ENCODE results near the gene LTB.
A peak's percentile ranks its signal among the peaks of the same experiment; 100 is the strongest.

LTB gene

GRCh38 chr6:31569861-31570536 is 12.2 kb downstream of the LTB start:
- no peak for TF ChIP-seq CTCF (conservative IDR thresholded peaks at IDR 0.05; ENCODE audit: low read depth, low read length)
- no peak overlapping the region for H3K4me3 ChIP-seq (ENCODE audit: low read depth, low read length)
- no peak for DNase-seq (ENCODE audit: low read depth)

- no peak for DNase-seq (ENCODE audit: low read depth)
- TF ChIP-seq CTCF (conservative IDR thresholded peaks at IDR 0.05; ENCODE audit: low read depth, low read length), result no peak
- no peak overlapping the region for H3K4me3 ChIP-seq (ENCODE audit: low read depth, low read length)
Measured at GRCh38 chr6:31568537-31568961, 13.7 kb downstream of the LTB start.

DNA sequence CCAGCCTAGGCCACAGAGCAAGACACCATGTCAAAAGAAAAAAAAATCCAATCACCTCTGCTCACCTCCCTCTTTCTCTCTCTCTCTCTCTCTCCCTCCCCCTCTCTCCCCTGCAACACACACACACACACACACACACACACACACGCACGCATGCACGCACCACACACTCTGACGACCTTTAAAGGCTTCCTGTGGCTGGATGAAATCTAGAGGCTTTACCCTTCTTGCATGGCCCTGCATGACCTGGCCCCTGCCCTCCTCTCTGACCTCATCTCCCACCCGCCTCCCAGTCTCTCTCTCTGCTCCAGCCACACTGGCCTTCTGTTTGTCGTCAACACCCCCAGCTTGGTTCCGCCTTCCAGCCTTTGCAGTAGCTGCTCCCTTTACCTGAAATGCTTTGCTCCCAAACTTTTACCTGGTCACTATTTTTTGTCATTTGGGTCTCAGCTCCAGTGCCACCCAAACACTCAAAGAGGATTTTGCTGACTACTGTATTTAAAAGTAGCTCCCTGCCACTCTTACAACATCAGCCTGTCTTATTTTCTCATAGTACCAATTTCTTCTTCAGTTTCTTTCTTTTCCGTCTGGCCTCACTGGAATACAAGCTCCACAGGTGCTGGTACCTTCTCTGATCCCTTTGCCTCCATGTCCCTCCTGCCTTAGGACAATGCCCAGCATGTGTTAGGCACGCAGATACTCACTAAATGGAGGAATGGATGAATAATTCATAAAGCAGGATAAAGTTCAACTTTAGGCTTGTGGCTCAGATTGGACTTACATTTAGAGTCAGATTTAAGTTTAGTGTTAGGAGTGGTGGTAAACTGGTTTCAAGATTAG is 14.5 kb downstream of the LTB start:
- no peak overlapping the region for H3K4me3 ChIP-seq (ENCODE audit: low read depth, low read length)
- TF ChIP-seq CTCF (conservative IDR thresholded peaks at IDR 0.05; ENCODE audit: low read depth, low read length), result no peak
- DNase-seq (ENCODE audit: low read depth), result no peak

- no peak for DNase-seq (ENCODE audit: low read depth)
- no peak overlapping the region for H3K4me3 ChIP-seq (ENCODE audit: low read depth, low read length)
Measured at GRCh38 chr6:31560697-31561058, 21.5 kb downstream of the LTB start.

DNA sequence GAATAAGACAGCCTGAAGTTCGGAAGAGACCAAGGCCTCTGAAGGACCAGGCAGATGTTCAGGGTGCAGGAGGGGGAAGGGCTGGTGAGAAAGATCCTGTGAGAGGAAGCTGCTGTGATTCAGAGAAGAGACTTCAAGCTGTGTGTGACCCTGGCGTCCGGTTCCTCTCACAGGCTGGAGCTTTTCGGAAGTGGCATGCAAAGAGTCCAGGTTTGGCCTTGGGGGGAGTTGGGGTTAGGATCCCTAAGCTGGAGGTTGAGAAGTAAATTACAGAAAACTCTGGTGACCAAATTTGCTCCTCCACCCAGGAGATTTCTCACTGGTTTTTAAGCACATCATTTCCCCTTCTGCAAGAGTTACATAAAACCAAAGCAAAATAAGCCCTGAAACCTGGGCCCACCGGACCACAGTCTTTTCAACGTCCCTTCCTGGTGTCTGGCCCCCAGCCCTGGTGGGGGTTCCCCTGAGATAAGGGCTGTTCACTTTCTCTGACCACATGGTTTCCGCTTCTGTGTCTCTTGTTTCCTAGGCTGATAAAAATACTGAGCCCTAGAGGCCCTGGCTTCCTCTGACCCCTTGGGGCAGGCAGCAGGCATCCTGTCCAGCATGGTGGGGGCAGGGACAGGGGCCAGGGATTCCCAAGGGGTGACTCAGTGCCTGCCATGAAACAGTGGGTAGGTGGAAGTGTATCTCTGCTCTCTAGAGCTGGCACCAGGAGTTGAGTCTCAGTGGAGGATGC is 22.1 kb downstream of the LTB start:
- TF ChIP-seq CTCF (conservative IDR thresholded peaks at IDR 0.05; ENCODE audit: low read depth, low read length), result no peak
- DNase-seq (ENCODE audit: low read depth), result peak; percentile 76
- H3K4me3 ChIP-seq (ENCODE audit: low read depth, low read length), result no peak overlapping the region

More at GRCh38 chr6:31560697-31561058, 21.5 kb downstream of the LTB start:
- TF ChIP-seq CTCF (conservative IDR thresholded peaks at IDR 0.05; ENCODE audit: low read depth, low read length), result no peak

- no peak for DNase-seq (ENCODE audit: low read depth)
- no peak for TF ChIP-seq CTCF (conservative IDR thresholded peaks at IDR 0.05; ENCODE audit: low read depth, low read length)
- H3K4me3 ChIP-seq (ENCODE audit: low read depth, low read length), result no peak overlapping the region
Measured at GRCh38 chr6:31559606-31559957, 22.6 kb downstream of the LTB start.

Data from choroid plexus epithelial cell (primary cell).